ENCODE results near the gene CCDC15.
"Not testable (repeated sequence)": the region's sequence is repeated elsewhere in the genome, so short reads cannot be mapped to it uniquely, and the experiment has no call there.

Gene CCDC15

DNA sequence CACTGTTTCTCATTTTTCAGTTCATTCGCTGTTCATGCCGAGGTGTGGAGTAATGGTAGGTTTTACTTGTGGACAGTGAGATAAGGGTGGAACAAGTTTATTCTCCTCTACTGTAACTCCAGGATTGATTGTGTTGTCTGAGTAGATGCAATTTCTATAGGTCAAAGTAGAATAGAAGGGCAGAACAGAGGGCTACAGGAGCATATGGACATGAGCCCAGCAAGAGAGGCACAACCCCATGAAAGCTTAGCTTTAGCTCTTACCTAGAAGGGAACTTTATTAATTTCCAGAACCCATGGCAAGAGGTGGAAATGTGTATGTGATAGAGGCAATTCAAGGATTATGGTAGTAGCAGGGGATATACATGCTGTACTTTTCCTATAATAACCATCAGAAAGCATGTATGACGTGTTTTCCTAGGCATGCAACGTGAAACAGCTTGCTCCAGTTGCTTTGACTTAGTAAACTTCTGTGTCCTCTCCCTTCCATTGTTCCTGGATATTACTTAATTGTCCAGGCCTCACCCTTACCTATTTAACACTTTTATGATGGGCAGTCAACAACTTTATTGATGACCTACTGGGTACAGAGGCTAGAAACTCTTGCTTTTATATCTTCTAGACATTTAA is 95.3 kb downstream of the CCDC15 start:
- TF ChIP-seq, protein P1, sequence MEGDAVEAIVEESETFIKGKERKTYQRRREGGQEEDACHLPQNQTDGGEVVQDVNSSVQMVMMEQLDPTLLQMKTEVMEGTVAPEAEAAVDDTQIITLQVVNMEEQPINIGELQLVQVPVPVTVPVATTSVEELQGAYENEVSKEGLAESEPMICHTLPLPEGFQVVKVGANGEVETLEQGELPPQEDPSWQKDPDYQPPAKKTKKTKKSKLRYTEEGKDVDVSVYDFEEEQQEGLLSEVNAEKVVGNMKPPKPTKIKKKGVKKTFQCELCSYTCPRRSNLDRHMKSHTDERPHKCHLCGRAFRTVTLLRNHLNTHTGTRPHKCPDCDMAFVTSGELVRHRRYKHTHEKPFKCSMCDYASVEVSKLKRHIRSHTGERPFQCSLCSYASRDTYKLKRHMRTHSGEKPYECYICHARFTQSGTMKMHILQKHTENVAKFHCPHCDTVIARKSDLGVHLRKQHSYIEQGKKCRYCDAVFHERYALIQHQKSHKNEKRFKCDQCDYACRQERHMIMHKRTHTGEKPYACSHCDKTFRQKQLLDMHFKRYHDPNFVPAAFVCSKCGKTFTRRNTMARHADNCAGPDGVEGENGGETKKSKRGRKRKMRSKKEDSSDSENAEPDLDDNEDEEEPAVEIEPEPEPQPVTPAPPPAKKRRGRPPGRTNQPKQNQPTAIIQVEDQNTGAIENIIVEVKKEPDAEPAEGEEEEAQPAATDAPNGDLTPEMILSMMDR (IDR thresholded peaks at IDR 0.05; ENCODE audit: low read depth, low read length): no peak

DNA sequence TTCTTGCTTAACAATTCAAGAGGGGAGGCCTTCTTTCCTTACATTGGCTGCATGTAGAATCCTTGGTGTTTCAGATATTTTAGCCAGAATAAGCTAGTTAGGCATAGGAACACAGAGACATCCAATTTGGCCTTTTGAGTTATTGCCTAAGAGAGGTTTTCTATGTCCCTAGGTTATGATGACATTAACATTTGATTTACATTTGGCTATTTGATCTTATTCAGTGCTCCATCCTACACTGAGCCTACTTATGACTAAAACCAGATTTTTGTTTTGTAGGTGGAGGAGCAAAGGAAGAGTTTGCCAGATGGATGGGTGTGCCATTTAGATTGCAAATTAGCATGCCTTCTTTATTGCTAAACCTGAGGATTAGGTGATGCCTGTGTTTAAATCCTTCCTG is 98.0 kb downstream of the CCDC15 start:
- TF ChIP-seq, protein P1 (IDR thresholded peaks at IDR 0.05; ENCODE audit: low read depth, low read length): no peak
- DNase-seq (ENCODE audit: extremely low read depth, low read depth): no peak

More for the DNA sequence above, 95.3 kb downstream of the CCDC15 start:
- no peak for DNase-seq (ENCODE audit: extremely low read depth, low read depth)

DNA sequence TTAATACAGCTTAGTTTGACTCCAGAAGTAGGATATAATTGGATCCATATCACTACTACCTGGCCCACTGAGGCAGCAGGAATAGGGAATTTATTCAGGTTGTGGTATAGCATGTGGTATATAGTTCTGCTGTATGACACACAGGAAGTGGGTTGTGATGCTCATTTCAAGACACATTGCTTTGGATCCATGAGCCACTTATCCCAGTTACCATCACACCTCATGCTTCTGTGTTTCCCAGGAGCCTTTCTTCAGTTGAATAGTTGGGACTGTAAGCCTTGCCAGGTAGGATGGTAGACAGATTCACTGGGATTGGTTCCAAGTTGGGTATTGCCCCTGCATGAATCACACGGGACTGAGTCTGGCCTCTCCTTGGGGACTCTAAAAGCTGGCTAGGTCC is 99.2 kb downstream of the CCDC15 start:
- DNase-seq (ENCODE audit: extremely low read depth, low read depth): no peak
- TF ChIP-seq, protein P1 (IDR thresholded peaks at IDR 0.05; ENCODE audit: low read depth, low read length): no peak

DNA sequence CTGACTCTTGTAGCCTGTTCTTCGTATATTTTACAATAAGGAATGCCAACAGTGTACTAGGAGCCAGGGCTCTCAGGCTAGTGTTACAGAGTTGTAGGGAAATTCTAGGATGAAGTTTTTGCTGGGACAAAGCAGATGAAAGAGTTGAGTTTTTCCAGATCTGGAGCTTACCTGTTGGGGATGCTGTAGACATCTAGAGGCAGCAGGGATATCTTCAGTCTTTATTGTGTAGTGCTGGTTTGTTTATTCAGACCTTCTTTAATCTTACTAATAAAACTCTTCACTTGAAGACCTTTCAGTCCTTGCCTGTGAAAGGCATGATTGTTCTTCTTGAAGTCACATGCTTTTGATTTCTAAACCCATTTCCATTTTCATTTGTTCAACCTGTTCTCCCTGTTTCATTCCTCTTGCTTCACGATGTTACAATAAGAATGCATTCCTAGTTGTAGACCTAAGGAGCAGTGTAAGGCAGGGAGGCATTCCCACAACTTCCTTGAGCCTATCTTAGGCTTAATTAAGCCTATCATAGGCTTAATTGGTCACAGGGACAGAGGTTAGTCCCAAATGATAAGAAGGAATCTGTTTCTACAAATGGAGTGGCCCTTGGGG is 101.2 kb downstream of the CCDC15 start:
- TF ChIP-seq, protein P1 (IDR thresholded peaks at IDR 0.05; ENCODE audit: low read depth, low read length): no peak
- no peak for DNase-seq (ENCODE audit: extremely low read depth, low read depth)

DNA sequence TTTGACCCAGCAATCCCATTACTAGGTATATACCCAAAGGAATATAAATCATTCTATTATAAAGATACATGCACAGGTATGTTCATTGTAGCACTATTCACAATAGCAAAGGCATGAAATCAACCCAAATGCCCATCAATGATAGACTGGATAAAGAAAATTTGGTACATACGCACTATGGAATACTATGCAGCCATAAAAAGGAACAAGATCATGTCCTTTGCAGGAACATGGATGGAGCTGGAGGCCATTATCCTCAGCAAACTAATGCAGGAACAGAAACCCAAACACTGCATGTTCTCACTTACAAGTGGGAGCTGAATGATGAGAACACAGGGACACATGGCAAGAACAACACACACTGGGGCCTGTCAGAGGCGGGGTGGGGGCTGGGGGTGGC is 102.1 kb downstream of the CCDC15 start:
- DNase-seq (ENCODE audit: extremely low read depth, low read depth): not testable (repeated sequence)

DNA sequence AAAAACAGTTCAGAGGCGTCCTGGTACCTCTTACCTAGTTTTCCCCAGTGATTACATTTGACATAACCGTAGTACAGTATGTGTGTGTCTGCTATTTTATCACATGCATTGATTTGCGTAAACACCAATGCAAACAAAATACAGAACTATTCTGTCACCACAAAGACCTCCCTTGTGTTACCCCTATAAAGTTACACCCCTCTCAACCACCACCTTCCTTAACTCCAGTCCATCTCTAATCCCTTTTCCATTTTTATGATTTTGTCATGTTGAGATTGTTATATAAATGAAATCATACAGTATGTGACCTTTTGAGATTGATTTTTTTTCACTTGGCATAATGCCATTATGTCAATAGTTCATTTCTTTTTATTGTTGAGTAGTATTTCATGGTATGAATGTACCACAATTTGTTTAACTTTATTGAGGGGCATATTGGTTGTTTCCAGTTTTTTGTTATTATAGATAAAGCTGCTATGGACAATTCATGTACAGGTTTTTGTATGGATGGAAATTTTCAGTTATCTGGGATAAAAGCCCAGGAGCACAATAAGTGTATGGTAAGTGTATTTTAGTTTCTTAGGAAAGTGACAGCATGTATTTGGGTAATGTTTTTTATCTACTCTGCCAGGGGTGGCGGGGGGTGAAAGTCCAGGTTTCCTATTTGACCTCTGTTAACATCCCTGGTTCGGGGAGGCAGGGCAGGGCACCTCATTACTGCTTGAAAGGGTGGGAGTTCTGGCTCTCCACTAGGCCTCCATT is 103.1 kb downstream of the CCDC15 start:
- TF ChIP-seq, protein P1 (IDR thresholded peaks at IDR 0.05; ENCODE audit: low read depth, low read length): no peak
- no peak for DNase-seq (ENCODE audit: extremely low read depth, low read depth)

DNA sequence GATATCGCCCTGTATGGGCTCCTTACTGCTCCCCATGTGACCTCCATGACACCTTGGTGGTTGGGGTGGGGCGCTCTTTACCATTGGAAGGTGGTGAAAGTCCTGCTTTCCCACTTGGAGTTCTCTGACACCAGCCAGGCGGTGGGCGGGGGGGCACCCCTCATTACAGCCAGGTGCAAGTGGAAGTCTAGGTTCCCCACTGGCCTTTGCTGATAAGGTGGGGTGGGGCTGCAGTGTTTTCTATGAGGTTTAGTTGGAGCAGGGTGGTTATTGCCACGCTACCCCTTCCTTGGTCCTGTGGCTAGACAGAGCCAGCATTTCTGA is 103.7 kb downstream of the CCDC15 start:
- DNase-seq (ENCODE audit: extremely low read depth, low read depth): no peak
- TF ChIP-seq, protein P1 (IDR thresholded peaks at IDR 0.05; ENCODE audit: low read depth, low read length): no peak
